ENCODE data around the gene SLC6A19.

Gene SLC6A19

GRCh38 chr5:1195916-1196315, 5.5 kb upstream of the SLC6A19 start:
- no peak for DNase-seq (ENCODE audit: low read depth)

GRCh38 chr5:1196562-1196961, 4.8 kb upstream of the SLC6A19 start:
- DNase-seq (ENCODE audit: low read depth) = no peak

- DNase-seq (ENCODE audit: low read depth) = no peak
These were observed 3.3 kb upstream of the SLC6A19 start for GRCh38 chr5:1197876-1198666.

- DNase-seq (ENCODE audit: low read depth) = no peak
These were observed 2.1 kb upstream of the SLC6A19 start for GRCh38 chr5:1199340-1199648.

GRCh38 chr5:1199649-1200494, 1.5 kb upstream of the SLC6A19 start:
- DNase-seq (ENCODE audit: low read depth) = no peak

- DNase-seq (ENCODE audit: low read depth) = no peak
These were observed 684 bp upstream of the SLC6A19 start for GRCh38 chr5:1200495-1201326.

- no peak for DNase-seq (ENCODE audit: low read depth)
These were observed 817 bp downstream of the SLC6A19 start for GRCh38 chr5:1202026-1202797.

- DNase-seq (ENCODE audit: low read depth) = no peak
These were observed 1.4 kb downstream of the SLC6A19 start for GRCh38 chr5:1202798-1203185.

- DNase-seq (ENCODE audit: low read depth) = no peak
These were observed 2.0 kb downstream of the SLC6A19 start for GRCh38 chr5:1203311-1203967.

- no peak for DNase-seq (ENCODE audit: low read depth)
These were observed 2.7 kb downstream of the SLC6A19 start for GRCh38 chr5:1203968-1204692.

GRCh38 chr5:1204693-1205242, 3.4 kb downstream of the SLC6A19 start:
- DNase-seq (ENCODE audit: low read depth) = no peak

GRCh38 chr5:1205255-1206180, 4.1 kb downstream of the SLC6A19 start:
- no peak for DNase-seq (ENCODE audit: low read depth)

GRCh38 chr5:1206521-1207412, 5.4 kb downstream of the SLC6A19 start:
- no peak for DNase-seq (ENCODE audit: low read depth)

- no peak for DNase-seq (ENCODE audit: low read depth)
These were observed 6.2 kb downstream of the SLC6A19 start for GRCh38 chr5:1207555-1207954.

GRCh38 chr5:1208221-1208742, 6.9 kb downstream of the SLC6A19 start:
- no peak for DNase-seq (ENCODE audit: low read depth)

- no peak for DNase-seq (ENCODE audit: low read depth)
These were observed 7.5 kb downstream of the SLC6A19 start for GRCh38 chr5:1208743-1209488.

GRCh38 chr5:1209489-1209852, 8.1 kb downstream of the SLC6A19 start:
- DNase-seq (ENCODE audit: low read depth) = no peak

Measured in stimulated activated CD8-positive, alpha-beta memory T cell treated with anti-CD3 and anti-CD28 coated beads, Interleukin-12 subunit alpha, Interleukin-12 subunit beta, amount 100 ng/mL, for 1 hour (primary cell).